T47D (cell line): Measurements from ENCODE around the gene DDX47.
"Not testable (repeated sequence)": the region's sequence is repeated elsewhere in the genome, so short reads cannot be mapped to it uniquely, and the experiment has no call there.

Experiments
- DNase-seq, 2 experiments: peaks; one replicate each; pipeline versions ENCODE4 v3.0.0 to v3.0.0-alpha.2; 2011 to 2012; ENCODE audit warnings: low read depth in 1 of 2, low spot score in 1 of 2
- JUND ChIP-seq: IDR thresholded peaks from 2 replicates; pipeline ENCODE4 v1.6.1; 2012; ENCODE audit warnings: low read depth
- in situ Hi-C: cut with HindIII; loops from 2 replicates; pipeline ENCODE4 v1.10.0; 2016; ENCODE audit warnings: low sequenced_read_pairs, low pct_unique_long_range_greater_than_20kb

Gene DDX47

GRCh38 chr12:12788131-12788530, 25.0 kb upstream of the DDX47 start:
- DNase-seq = no peak
- no peak for TF ChIP-seq JUND
- in situ Hi-C loops = no loop called here

GRCh38 chr12:12788675-12789368, 24.3 kb upstream of the DDX47 start:
- TF ChIP-seq JUND = no peak
- peak in 1 of 2 experiments; percentile 74 for DNase-seq
- in situ Hi-C loops = no loop called here

GRCh38 chr12:12790956-12791355, 22.2 kb upstream of the DDX47 start:
- no peak for DNase-seq
- TF ChIP-seq JUND = no peak
- in situ Hi-C loops = no loop called here

- no peak for DNase-seq
- in situ Hi-C loops = no loop called here
- TF ChIP-seq JUND = no peak
Observed at GRCh38 chr12:12791756-12792369, 21.3 kb upstream of the DDX47 start.

- in situ Hi-C loops = no loop called here
- no peak for DNase-seq
- no peak for TF ChIP-seq JUND
Observed at GRCh38 chr12:12792421-12792820, 20.7 kb upstream of the DDX47 start.

GRCh38 chr12:12794686-12795085, 18.5 kb upstream of the DDX47 start:
- in situ Hi-C loops = no loop called here
- no peak for DNase-seq
- TF ChIP-seq JUND = no peak

GRCh38 chr12:12796171-12796570, 17.0 kb upstream of the DDX47 start:
- no peak for DNase-seq
- in situ Hi-C loops = no loop called here

GRCh38 chr12:12796928-12797793, 16.0 kb upstream of the DDX47 start:
- no peak for DNase-seq
- TF ChIP-seq JUND = no peak
- in situ Hi-C loops = no loop called here

More at GRCh38 chr12:12796171-12796570, 17.0 kb upstream of the DDX47 start:
- no peak for TF ChIP-seq JUND

- no peak for TF ChIP-seq JUND
Observed at GRCh38 chr12:12797794-12798152, 15.4 kb upstream of the DDX47 start.

GRCh38 chr12:12798480-12798879, 14.7 kb upstream of the DDX47 start:
- in situ Hi-C loops = no loop called here
- TF ChIP-seq JUND = no peak

More at GRCh38 chr12:12797794-12798152, 15.4 kb upstream of the DDX47 start:
- DNase-seq = no peak
- in situ Hi-C loops = no loop called here

GRCh38 chr12:12799163-12799920, 13.8 kb upstream of the DDX47 start:
- no peak for TF ChIP-seq JUND
- in situ Hi-C loops = no loop called here
- DNase-seq = no peak

More at GRCh38 chr12:12798480-12798879, 14.7 kb upstream of the DDX47 start:
- DNase-seq = no peak

- in situ Hi-C loops = no loop called here
- TF ChIP-seq JUND = no peak
- DNase-seq = no peak
Observed at GRCh38 chr12:12800406-12801180, 12.6 kb upstream of the DDX47 start.

- DNase-seq, in situ Hi-C loops: not testable (repeated sequence)
Observed at GRCh38 chr12:12801656-12802055, 11.5 kb upstream of the DDX47 start.
